OCI-LY3 (cell line): ENCODE data around the gene FBXO40.

ENCODE experiments used
- EZH2phosphoT487 ChIP-seq: fragments of 200-600 bp; shearing (Covaris generic); IDR thresholded peaks from 2 replicates; pipeline ENCODE4 v1.6.1; 2018; ENCODE audit warnings: antibody characterized with exemption, mixed run types, low read depth
- TF ChIP-seq, protein P1 (sequence below): fragments of 200-600, 300-600 bp; sonication (generic); IDR thresholded peaks from 2 replicates; pipeline ENCODE4 v1.5.1; 2014; ENCODE audit warnings: antibody characterized with exemption, low read length, low read depth

DNA sequence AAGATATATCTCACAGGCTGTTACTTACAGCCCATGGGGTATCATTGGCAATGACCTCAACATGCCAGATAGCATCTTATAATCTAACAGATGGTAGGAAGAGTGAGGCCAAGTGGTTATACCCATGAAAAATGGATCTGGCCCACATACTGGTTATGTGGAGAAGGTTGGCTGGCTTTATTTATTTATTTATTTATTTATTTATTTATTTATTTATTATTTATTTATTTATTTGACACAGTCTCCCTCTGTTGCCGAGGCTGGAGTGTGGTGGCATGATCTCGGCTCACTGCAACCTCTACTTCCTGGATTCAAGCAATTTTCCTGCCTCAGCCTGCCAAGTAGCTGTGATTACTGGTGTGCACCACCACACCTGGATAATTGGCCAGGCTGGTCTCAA lies 11.6 kb downstream of the FBXO40 start:
- TF ChIP-seq, protein P1, sequence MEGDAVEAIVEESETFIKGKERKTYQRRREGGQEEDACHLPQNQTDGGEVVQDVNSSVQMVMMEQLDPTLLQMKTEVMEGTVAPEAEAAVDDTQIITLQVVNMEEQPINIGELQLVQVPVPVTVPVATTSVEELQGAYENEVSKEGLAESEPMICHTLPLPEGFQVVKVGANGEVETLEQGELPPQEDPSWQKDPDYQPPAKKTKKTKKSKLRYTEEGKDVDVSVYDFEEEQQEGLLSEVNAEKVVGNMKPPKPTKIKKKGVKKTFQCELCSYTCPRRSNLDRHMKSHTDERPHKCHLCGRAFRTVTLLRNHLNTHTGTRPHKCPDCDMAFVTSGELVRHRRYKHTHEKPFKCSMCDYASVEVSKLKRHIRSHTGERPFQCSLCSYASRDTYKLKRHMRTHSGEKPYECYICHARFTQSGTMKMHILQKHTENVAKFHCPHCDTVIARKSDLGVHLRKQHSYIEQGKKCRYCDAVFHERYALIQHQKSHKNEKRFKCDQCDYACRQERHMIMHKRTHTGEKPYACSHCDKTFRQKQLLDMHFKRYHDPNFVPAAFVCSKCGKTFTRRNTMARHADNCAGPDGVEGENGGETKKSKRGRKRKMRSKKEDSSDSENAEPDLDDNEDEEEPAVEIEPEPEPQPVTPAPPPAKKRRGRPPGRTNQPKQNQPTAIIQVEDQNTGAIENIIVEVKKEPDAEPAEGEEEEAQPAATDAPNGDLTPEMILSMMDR: no peak
- no peak for TF ChIP-seq EZH2phosphoT487
